GM21367 (cell line): ENCODE results near the gene SLC37A2.
A peak's percentile ranks its signal among the peaks of the same experiment; 100 is the strongest.

Source experiments
- ATAC-seq: cut with Tn5 transposase; IDR thresholded peaks from one replicate; pipeline ENCODE4 v1.9.1; 2021; ENCODE audit not compliant: unreplicated experiment

SLC37A2 gene

GRCh38 chr11:125070699-125071254 lies 7.7 kb downstream of the SLC37A2 start:
- ATAC-seq = peak; percentile 68

GRCh38 chr11:125071435-125071834 lies 8.3 kb downstream of the SLC37A2 start:
- no peak for ATAC-seq

- no peak for ATAC-seq
These were observed 8.7 kb downstream of the SLC37A2 start for GRCh38 chr11:125071846-125072217.

GRCh38 chr11:125072218-125072960 lies 9.3 kb downstream of the SLC37A2 start:
- ATAC-seq = peak; percentile 80

- no peak for ATAC-seq
These were observed 10.0 kb downstream of the SLC37A2 start for GRCh38 chr11:125072961-125073590.

GRCh38 chr11:125073616-125074483 lies 10.7 kb downstream of the SLC37A2 start:
- ATAC-seq = no peak

- no peak for ATAC-seq
These were observed 11.6 kb downstream of the SLC37A2 start for GRCh38 chr11:125074511-125075241.

- no peak for ATAC-seq
These were observed 12.1 kb downstream of the SLC37A2 start for GRCh38 chr11:125075242-125075625.

GRCh38 chr11:125075900-125076317 lies 12.8 kb downstream of the SLC37A2 start:
- ATAC-seq = no peak

- no peak for ATAC-seq
These were observed 13.4 kb downstream of the SLC37A2 start for GRCh38 chr11:125076378-125076945.

- no peak for ATAC-seq
These were observed 14.9 kb downstream of the SLC37A2 start for GRCh38 chr11:125078016-125078415.

GRCh38 chr11:125078516-125079140 lies 15.5 kb downstream of the SLC37A2 start:
- ATAC-seq = no peak

- ATAC-seq = no peak
These were observed 16.2 kb downstream of the SLC37A2 start for GRCh38 chr11:125079151-125079877.

- ATAC-seq = no peak
These were observed 16.9 kb downstream of the SLC37A2 start for GRCh38 chr11:125079878-125080530.

GRCh38 chr11:125080531-125080911 lies 17.4 kb downstream of the SLC37A2 start:
- no peak for ATAC-seq

GRCh38 chr11:125081098-125081798 lies 18.1 kb downstream of the SLC37A2 start:
- ATAC-seq = no peak

GRCh38 chr11:125082040-125082439 lies 18.9 kb downstream of the SLC37A2 start:
- no peak for ATAC-seq

GRCh38 chr11:125082611-125083311 lies 19.7 kb downstream of the SLC37A2 start:
- ATAC-seq = no peak
